Measurements from ENCODE around the gene MINDY4B. TPM values are rescaled to one million over a fixed set of nuclear protein-coding genes. Genes with fewer than 3 reads are reported as not detected.

The MINDY4B gene
- total RNA-seq, 1 experiment from 2014 or later: not detected

GRCh38 chr3:150936693-150937092 lies 31.5 kb upstream of the MINDY4B start:
- Mint-ChIP-seq H3K27me3 (ENCODE audit: insufficient read depth, unreplicated experiment) (peaks cover 77% of the 10 kb centered on the region), H3K27ac (ENCODE audit: low read depth, unreplicated experiment) (no peak overlapping the region), H3K36me3 (ENCODE audit: insufficient read depth, unreplicated experiment) (no peaks in the 10 kb centered on the region), H3K4me3 (ENCODE audit: unreplicated experiment) (no peak overlapping the region), H3K4me1 (ENCODE audit: insufficient read depth, unreplicated experiment) (no peaks in the 10 kb centered on the region), H3K9me3 (ENCODE audit: unreplicated experiment) (no peaks in the 10 kb centered on the region)
- CTCF ChIA-PET: interaction anchor here (1.0 to 1.8 kb wide), 3 partner anchors 8 to 291 kb away, joined by 4 to 5 read pairs (median 4); no protein-coding TSS in a partner anchor
- DNase-seq (ENCODE audit: unreplicated experiment): no peak
- POLR2A ChIA-PET: no interaction called here
- no peak for TF ChIP-seq CTCF (IDR thresholded peaks at IDR 0.05; ENCODE audit: unreplicated experiment)
- intact Hi-C loops (cut with micrococcal nuclease): no loop called here
- no TSS peak for BruUV-seq (replicated peaks)

GRCh38 chr3:150933473-150933995 lies 28.3 kb upstream of the MINDY4B start:
- intact Hi-C loops (cut with micrococcal nuclease): no loop called here
- DNase-seq (ENCODE audit: unreplicated experiment): no peak
- no peak for TF ChIP-seq CTCF (IDR thresholded peaks at IDR 0.05; ENCODE audit: unreplicated experiment)
- Mint-ChIP-seq H3K4me3 (ENCODE audit: unreplicated experiment) (no peak overlapping the region), H3K4me1 (ENCODE audit: insufficient read depth, unreplicated experiment) (no peaks in the 10 kb centered on the region), H3K27ac (ENCODE audit: low read depth, unreplicated experiment) (no peak overlapping the region), H3K36me3 (ENCODE audit: insufficient read depth, unreplicated experiment) (no peaks in the 10 kb centered on the region), H3K27me3 (ENCODE audit: insufficient read depth, unreplicated experiment) (peaks cover 75% of the 10 kb centered on the region), H3K9me3 (ENCODE audit: unreplicated experiment) (no peaks in the 10 kb centered on the region)
- ChIA-PET POLR2A (interaction anchor here (0.6 to 0.7 kb wide), 2 partner anchors 62 to 193 kb away, joined by 3 read pairs; no protein-coding TSS in a partner anchor), CTCF (interaction anchor here (0.6 to 1.5 kb wide), 2 partner anchors 16 to 208 kb away, joined by 3 read pairs; no protein-coding TSS in a partner anchor)
- no TSS peak for BruUV-seq (replicated peaks)

- POLR2A ChIA-PET: interaction anchor here (0.7 kb wide), 1 partner anchor 29 kb away, joined by 3 read pairs; no protein-coding TSS in a partner anchor
- H3K4me1 Mint-ChIP-seq (ENCODE audit: insufficient read depth, unreplicated experiment): no peaks in the 10 kb centered on the region
- peaks cover 58% of the 10 kb centered on the region for H3K27me3 Mint-ChIP-seq (ENCODE audit: insufficient read depth, unreplicated experiment)
- BruUV-seq (replicated peaks): no TSS peak
- DNase-seq (ENCODE audit: unreplicated experiment): no peak
- H3K9me3 Mint-ChIP-seq (ENCODE audit: unreplicated experiment): no peaks in the 10 kb centered on the region
- no peak for TF ChIP-seq CTCF (IDR thresholded peaks at IDR 0.05; ENCODE audit: unreplicated experiment)
- no peak overlapping the region for H3K4me3 Mint-ChIP-seq (ENCODE audit: unreplicated experiment)
- intact Hi-C loops (cut with micrococcal nuclease): no loop called here
- CTCF ChIA-PET: interaction anchor here (1.4 to 1.5 kb wide), 2 partner anchors 14 to 225 kb away, joined by 3 to 4 read pairs; no protein-coding TSS in a partner anchor
- H3K36me3 Mint-ChIP-seq (ENCODE audit: insufficient read depth, unreplicated experiment): no peaks in the 10 kb centered on the region
- no peak overlapping the region for H3K27ac Mint-ChIP-seq (ENCODE audit: low read depth, unreplicated experiment)
Measured at GRCh38 chr3:150931745-150932144, 26.5 kb upstream of the MINDY4B start.

GRCh38 chr3:150930839-150931238 lies 25.6 kb upstream of the MINDY4B start:
- ChIA-PET POLR2A (no interaction called here), CTCF (interaction anchor here (0.6 to 1.4 kb wide), 5 partner anchors 137 to 258 kb away, joined by 3 to 4 read pairs (median 3); no protein-coding TSS in a partner anchor)
- intact Hi-C loops (cut with micrococcal nuclease): no loop called here
- no peak overlapping the region for H3K4me3 Mint-ChIP-seq (ENCODE audit: unreplicated experiment)
- H3K4me1 Mint-ChIP-seq (ENCODE audit: insufficient read depth, unreplicated experiment): no peaks in the 10 kb centered on the region
- no peaks in the 10 kb centered on the region for H3K36me3 Mint-ChIP-seq (ENCODE audit: insufficient read depth, unreplicated experiment)
- no peaks in the 10 kb centered on the region for H3K9me3 Mint-ChIP-seq (ENCODE audit: unreplicated experiment)
- H3K27me3 Mint-ChIP-seq (ENCODE audit: insufficient read depth, unreplicated experiment): peaks cover 48% of the 10 kb centered on the region
- no TSS peak for BruUV-seq (replicated peaks)
- H3K27ac Mint-ChIP-seq (ENCODE audit: low read depth, unreplicated experiment): no peak overlapping the region
- TF ChIP-seq CTCF (IDR thresholded peaks at IDR 0.05; ENCODE audit: unreplicated experiment): no peak
- DNase-seq (ENCODE audit: unreplicated experiment): no peak
